ENCODE data around the gene ACTL7A.

The ACTL7A gene

GRCh38 chr9:108905494-108905893 is 43.4 kb downstream of the ACTL7A start:
- ChIA-PET POLR2A (no interaction called here), CTCF (no interaction called here)
- TF ChIP-seq CTCF (IDR thresholded peaks at IDR 0.05; ENCODE audit: control extremely low read depth, extremely low read depth, low read depth, missing control alignments) = no peak
- no peak for DNase-seq (ENCODE audit: extremely low spot score)

GRCh38 chr9:108910402-108910801 is 48.3 kb downstream of the ACTL7A start:
- CTCF ChIA-PET = interaction anchor here (0.8 kb wide), 1 partner anchor 56 kb away, joined by 3 read pairs; no protein-coding TSS in a partner anchor

GRCh38 chr9:108910914-108911313 is 48.8 kb downstream of the ACTL7A start:
- DNase-seq (ENCODE audit: extremely low spot score) = no peak
- no peak for TF ChIP-seq CTCF (IDR thresholded peaks at IDR 0.05; ENCODE audit: control extremely low read depth, extremely low read depth, low read depth, missing control alignments)
- ChIA-PET CTCF (no interaction called here), POLR2A (no interaction called here)

More at GRCh38 chr9:108910402-108910801, 48.3 kb downstream of the ACTL7A start:
- DNase-seq (ENCODE audit: extremely low spot score) = no peak
- TF ChIP-seq CTCF (IDR thresholded peaks at IDR 0.05; ENCODE audit: control extremely low read depth, extremely low read depth, low read depth, missing control alignments) = no peak
- POLR2A ChIA-PET = no interaction called here

- TF ChIP-seq CTCF (IDR thresholded peaks at IDR 0.05; ENCODE audit: control extremely low read depth, extremely low read depth, low read depth, missing control alignments) = no peak
- CTCF ChIA-PET = interaction anchor here (0.7 kb wide), 1 partner anchor 15 kb away, joined by 3 read pairs; no protein-coding TSS in a partner anchor
Measured at GRCh38 chr9:108911820-108912219, 49.8 kb downstream of the ACTL7A start.

More at GRCh38 chr9:108911820-108912219, 49.8 kb downstream of the ACTL7A start:
- POLR2A ChIA-PET = interaction anchor here (0.7 kb wide), 1 partner anchor 242 kb away, joined by 7 read pairs; no protein-coding TSS in a partner anchor
- DNase-seq (ENCODE audit: extremely low spot score) = no peak
